ENCODE measurements around the gene BSG.

DNA sequence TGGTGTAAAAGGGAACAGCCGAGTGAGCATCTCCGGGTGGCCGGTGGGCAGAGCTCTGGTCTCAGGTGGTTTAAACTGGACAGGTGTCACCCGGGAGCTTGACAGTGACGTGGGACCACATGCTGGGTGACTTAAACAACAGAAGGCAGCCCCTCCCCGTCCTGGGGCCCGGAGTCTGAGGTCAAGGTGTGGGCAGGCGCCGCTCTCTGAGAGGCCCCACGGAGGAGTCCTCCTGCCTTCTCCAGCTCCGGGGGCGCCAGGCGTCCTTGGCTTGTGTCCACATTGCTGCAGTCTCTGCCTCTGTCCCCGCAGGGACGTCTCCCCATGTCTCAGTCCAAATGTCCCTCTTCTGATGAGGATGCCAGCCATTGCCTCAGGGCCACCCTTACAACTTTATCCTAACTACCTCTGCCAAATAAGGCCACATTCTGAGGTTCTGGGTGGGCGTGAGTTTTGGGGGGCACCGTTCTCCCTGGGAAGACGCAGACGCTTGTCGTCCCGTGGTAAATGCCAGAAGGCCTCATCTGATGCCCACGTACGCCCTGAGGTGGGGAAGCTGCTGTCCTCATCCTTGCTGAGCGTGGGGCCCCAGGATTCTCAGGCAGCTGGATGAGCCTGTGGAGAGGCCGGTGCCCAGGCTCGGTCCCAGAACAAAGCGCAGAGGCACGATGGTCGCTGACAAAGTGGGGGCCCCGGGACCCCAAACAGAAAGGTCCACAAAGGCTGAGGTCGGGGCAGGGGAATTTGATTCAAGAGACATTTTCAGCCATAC lies 15.6 kb upstream of the BSG start:
- TF ChIP-seq, protein P1, sequence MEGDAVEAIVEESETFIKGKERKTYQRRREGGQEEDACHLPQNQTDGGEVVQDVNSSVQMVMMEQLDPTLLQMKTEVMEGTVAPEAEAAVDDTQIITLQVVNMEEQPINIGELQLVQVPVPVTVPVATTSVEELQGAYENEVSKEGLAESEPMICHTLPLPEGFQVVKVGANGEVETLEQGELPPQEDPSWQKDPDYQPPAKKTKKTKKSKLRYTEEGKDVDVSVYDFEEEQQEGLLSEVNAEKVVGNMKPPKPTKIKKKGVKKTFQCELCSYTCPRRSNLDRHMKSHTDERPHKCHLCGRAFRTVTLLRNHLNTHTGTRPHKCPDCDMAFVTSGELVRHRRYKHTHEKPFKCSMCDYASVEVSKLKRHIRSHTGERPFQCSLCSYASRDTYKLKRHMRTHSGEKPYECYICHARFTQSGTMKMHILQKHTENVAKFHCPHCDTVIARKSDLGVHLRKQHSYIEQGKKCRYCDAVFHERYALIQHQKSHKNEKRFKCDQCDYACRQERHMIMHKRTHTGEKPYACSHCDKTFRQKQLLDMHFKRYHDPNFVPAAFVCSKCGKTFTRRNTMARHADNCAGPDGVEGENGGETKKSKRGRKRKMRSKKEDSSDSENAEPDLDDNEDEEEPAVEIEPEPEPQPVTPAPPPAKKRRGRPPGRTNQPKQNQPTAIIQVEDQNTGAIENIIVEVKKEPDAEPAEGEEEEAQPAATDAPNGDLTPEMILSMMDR (IDR thresholded peaks at IDR 0.05 in 2 of 3, conservative IDR thresholded peaks at IDR 0.05 in 1 of 3; ENCODE audit: control insufficient read depth in 2 of 3, extremely low read depth in 1 of 3, insufficient read depth in 1 of 3, low read depth in 3 of 3, low read length in 3 of 3): no peak
- no peak for TF ChIP-seq EZH2 (IDR thresholded peaks at IDR 0.05; ENCODE audit: borderline replicate concordance, control insufficient read depth, low read depth, low read length)
- TF ChIP-seq, protein P2, sequence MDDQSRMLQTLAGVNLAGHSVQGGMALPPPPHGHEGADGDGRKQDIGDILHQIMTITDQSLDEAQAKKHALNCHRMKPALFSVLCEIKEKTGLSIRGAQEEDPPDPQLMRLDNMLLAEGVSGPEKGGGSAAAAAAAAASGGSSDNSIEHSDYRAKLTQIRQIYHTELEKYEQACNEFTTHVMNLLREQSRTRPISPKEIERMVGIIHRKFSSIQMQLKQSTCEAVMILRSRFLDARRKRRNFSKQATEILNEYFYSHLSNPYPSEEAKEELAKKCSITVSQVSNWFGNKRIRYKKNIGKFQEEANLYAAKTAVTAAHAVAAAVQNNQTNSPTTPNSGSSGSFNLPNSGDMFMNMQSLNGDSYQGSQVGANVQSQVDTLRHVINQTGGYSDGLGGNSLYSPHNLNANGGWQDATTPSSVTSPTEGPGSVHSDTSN (IDR thresholded peaks at IDR 0.05; ENCODE audit: insufficient replicate concordance, low read depth, low read length): no peak
- TF ChIP-seq, protein P3, sequence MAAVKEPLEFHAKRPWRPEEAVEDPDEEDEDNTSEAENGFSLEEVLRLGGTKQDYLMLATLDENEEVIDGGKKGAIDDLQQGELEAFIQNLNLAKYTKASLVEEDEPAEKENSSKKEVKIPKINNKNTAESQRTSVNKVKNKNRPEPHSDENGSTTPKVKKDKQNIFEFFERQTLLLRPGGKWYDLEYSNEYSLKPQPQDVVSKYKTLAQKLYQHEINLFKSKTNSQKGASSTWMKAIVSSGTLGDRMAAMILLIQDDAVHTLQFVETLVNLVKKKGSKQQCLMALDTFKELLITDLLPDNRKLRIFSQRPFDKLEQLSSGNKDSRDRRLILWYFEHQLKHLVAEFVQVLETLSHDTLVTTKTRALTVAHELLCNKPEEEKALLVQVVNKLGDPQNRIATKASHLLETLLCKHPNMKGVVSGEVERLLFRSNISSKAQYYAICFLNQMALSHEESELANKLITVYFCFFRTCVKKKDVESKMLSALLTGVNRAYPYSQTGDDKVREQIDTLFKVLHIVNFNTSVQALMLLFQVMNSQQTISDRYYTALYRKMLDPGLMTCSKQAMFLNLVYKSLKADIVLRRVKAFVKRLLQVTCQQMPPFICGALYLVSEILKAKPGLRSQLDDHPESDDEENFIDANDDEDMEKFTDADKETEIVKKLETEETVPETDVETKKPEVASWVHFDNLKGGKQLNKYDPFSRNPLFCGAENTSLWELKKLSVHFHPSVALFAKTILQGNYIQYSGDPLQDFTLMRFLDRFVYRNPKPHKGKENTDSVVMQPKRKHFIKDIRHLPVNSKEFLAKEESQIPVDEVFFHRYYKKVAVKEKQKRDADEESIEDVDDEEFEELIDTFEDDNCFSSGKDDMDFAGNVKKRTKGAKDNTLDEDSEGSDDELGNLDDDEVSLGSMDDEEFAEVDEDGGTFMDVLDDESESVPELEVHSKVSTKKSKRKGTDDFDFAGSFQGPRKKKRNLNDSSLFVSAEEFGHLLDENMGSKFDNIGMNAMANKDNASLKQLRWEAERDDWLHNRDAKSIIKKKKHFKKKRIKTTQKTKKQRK (IDR thresholded peaks at IDR 0.05; ENCODE audit: low read depth, low read length): no peak
- no peak for TF ChIP-seq TARDBP (IDR thresholded peaks at IDR 0.05; ENCODE audit: borderline replicate concordance)
- TF ChIP-seq, protein P4, sequence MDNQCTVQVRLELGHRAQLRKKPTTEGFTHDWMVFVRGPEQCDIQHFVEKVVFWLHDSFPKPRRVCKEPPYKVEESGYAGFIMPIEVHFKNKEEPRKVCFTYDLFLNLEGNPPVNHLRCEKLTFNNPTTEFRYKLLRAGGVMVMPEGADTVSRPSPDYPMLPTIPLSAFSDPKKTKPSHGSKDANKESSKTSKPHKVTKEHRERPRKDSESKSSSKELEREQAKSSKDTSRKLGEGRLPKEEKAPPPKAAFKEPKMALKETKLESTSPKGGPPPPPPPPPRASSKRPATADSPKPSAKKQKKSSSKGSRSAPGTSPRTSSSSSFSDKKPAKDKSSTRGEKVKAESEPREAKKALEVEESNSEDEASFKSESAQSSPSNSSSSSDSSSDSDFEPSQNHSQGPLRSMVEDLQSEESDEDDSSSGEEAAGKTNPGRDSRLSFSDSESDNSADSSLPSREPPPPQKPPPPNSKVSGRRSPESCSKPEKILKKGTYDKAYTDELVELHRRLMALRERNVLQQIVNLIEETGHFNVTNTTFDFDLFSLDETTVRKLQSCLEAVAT (IDR thresholded peaks at IDR 0.05): no peak
- no peak for TF ChIP-seq TAF1 (IDR thresholded peaks at IDR 0.05; ENCODE audit: borderline replicate concordance, low read depth, low read length)
- TF ChIP-seq, protein P5, sequence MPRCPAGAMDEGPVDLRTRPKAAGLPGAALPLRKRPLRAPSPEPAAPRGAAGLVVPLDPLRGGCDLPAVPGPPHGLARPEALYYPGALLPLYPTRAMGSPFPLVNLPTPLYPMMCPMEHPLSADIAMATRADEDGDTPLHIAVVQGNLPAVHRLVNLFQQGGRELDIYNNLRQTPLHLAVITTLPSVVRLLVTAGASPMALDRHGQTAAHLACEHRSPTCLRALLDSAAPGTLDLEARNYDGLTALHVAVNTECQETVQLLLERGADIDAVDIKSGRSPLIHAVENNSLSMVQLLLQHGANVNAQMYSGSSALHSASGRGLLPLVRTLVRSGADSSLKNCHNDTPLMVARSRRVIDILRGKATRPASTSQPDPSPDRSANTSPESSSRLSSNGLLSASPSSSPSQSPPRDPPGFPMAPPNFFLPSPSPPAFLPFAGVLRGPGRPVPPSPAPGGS (IDR thresholded peaks at IDR 0.05; ENCODE audit: borderline replicate concordance, insufficient read depth, low read depth, low read length, poor library complexity, severe bottlenecking): no peak
- TF ChIP-seq BRCA1 (IDR thresholded peaks at IDR 0.05; ENCODE audit: low read depth, low read length): no peak
- TF ChIP-seq MXI1 (IDR thresholded peaks at IDR 0.05; ENCODE audit: low read depth, low read length): no peak
- no peak for TF ChIP-seq POLR2AphosphoS5 (IDR thresholded peaks at IDR 0.05; ENCODE audit: low read length)
- TF ChIP-seq, protein P6, sequence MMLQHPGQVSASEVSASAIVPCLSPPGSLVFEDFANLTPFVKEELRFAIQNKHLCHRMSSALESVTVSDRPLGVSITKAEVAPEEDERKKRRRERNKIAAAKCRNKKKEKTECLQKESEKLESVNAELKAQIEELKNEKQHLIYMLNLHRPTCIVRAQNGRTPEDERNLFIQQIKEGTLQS (IDR thresholded peaks at IDR 0.05; ENCODE audit: borderline replicate concordance, extremely low read depth, low read depth, low read length): no peak
- no peak for TF ChIP-seq ZNF274 (IDR thresholded peaks at IDR 0.05; ENCODE audit: insufficient read depth, insufficient read length)
